Heart left ventricle (tissue), 16 donors: ENCODE data around the gene RTN1. TPM values are rescaled to one million over a fixed set of nuclear protein-coding genes. Genes with fewer than 3 reads are reported as not detected.

ENCODE experiments used
- ATAC-seq, 4 donors: fragments of 200-7000 bp; cut with Tn5 transposase; one replicate each; pipeline ENCODE4 v1.9.1; 2020 to 2022; ENCODE audit warnings: moderate library complexity in 4 of 4, mild to moderate bottlenecking in 3 of 4, moderate number of reproducible peaks in 1 of 4
- DNase-seq, 5 donors: peaks; one replicate each; pipeline ENCODE4 v3.0.0-alpha.2; 2020
- H3K27ac ChIP-seq, 12 donors: fragments of 200-600 bp; sonication (generic) in 4 of 12; one replicate each; pipeline versions ENCODE4 v1.5.0 to v1.8.0; 2016 to 2022; ENCODE audit warnings: mild to moderate bottlenecking in 2 of 12
- H3K27me3 ChIP-seq, 9 donors: fragments of 200-600 bp; sonication (generic) in 2 of 9; one replicate each; pipeline versions ENCODE4 v1.5.1 to v1.8.0; 2016 to 2022; ENCODE audit warnings: mild to moderate bottlenecking in 3 of 9
- H3K36me3 ChIP-seq, 9 donors: fragments of 200-600 bp; sonication (generic) in 2 of 9; one replicate each; pipeline versions ENCODE4 v1.5.0 to v1.8.0; 2018 to 2022; ENCODE audit warnings: mild to moderate bottlenecking in 2 of 9
- H3K4me1 ChIP-seq, 12 donors: fragments of 200-600 bp; sonication (generic) in 4 of 12; one replicate each; pipeline versions ENCODE4 v1.5.0 to v1.8.0; 2016 to 2022; ENCODE audit warnings: mild to moderate bottlenecking in 3 of 12
- H3K4me3 ChIP-seq, 12 donors: fragments of 200-600 bp; sonication (generic) in 4 of 12; one replicate each; pipeline versions ENCODE4 v1.5.0 to v1.8.0; 2017 to 2022; ENCODE audit warnings: mild to moderate bottlenecking in 9 of 12, moderate library complexity in 4 of 12
- H3K9me3 ChIP-seq, 12 donors: fragments of 200-600 bp; sonication (generic) in 4 of 12; one replicate each; pipeline versions ENCODE4 v1.5.0 to v1.8.0; 2016 to 2022; ENCODE audit warnings: mild to moderate bottlenecking in 1 of 12
- POLR2A ChIP-seq, 2 donors: fragments of 450-650 bp; IDR thresholded peaks; one replicate each; pipeline ENCODE4 v1.6.1; 2017; ENCODE audit warnings: antibody characterized with exemption in 2 of 2, mild to moderate bottlenecking in 2 of 2, moderate library complexity in 2 of 2
- WGBS, 4 donors: extraction: QIAGEN DNeasy Blood & Tissue Kit in 2 of 4; methylation state at CpG; one replicate each; pipeline versions ENCODE4 v1.1.5 to v1.1.7; 2013 to 2018; 5-methylcytosine and 5-hydroxymethylcytosine counted together
- intact Hi-C, 10 donors: fragments of 100-400 bp; cut with DNase I; formaldehyde crosslinking; loops; one replicate each; pipeline versions ENCODE4 v1.11.1 to v1.14.2; 2022
- polyA plus RNA-seq, 2 donors: library from polyadenylated mRNA; stranded (reverse); fragments of 200-250 nt; gene quantifications; one replicate each; pipeline ENCODE4 v1.2.3, GENCODE V29; 2013
- total RNA-seq, 9 donors: library from RNA; depleted of rRNA in 2 of 9; stranded (reverse); fragments of >200 nt in 2 of 9; fragmentation: NEBNext Ultra II Directional in 3 of 9; extraction: Animal tissue kit (Norgen Biotek cat#: 25700) in 3 of 9; gene quantifications; one replicate each; pipeline versions ENCODE4 v1.1.0 to v1.2.4, GENCODE V29; 2016 to 2023
- TF ChIP-seq, protein P1 (sequence below), 12 donors: fragments of 200-600 bp; sonication (generic) in 4 of 12; IDR thresholded peaks; one replicate each; pipeline versions ENCODE4 v1.5.0 to v1.8.0; 2018 to 2022; ENCODE audit warnings: antibody characterized with exemption in 12 of 12, mild to moderate bottlenecking in 5 of 12
- donor health status: ischemic (EF 13 %, LVEDD 7.1; RV severe dilation, severe dysfunction).
- donor health status: healthy with polysubstance abuse.
- donor health status: DM: no; HTN: yes; CAD: no.
- donor health status: DM: no; HTN: no; CAD: no.
- donor health status: ischemic (EF 25% LVEDD 6.9; RV normal size, moderate dysfunction).
- donor health status: ischemic (EF 25% LVEDD 5.7; RV mildly dilated, moderate dysfunction).
- donor health status: healthy.
- donor health status: DM: yes; HTN: yes; CAD: no.
- donor health status: ischemic (EF 35%, LVEDD 5.7; RV mildly dilated, moderate dysfunction).
- donor health status: nonischemic (EF 11% LVEDD 7.7; RV severe dilation, severe dysfunction).
- donor health status: DM: yes; HTN: yes; CAD: no.
- donor health status: PGD.
- donor health status: ischemic (EF 29% LVEDD 5.4; RV normal size, mild dysfunction).
- donor health status: nonischemic (EF 23%, LVEDD 6.1; RV moderate dilation, normal function).

RTN1 gene
- total and polyA plus RNA-seq, 11 donors, result 0.15 to 8.4 (median 0.90) TPM

DNA sequence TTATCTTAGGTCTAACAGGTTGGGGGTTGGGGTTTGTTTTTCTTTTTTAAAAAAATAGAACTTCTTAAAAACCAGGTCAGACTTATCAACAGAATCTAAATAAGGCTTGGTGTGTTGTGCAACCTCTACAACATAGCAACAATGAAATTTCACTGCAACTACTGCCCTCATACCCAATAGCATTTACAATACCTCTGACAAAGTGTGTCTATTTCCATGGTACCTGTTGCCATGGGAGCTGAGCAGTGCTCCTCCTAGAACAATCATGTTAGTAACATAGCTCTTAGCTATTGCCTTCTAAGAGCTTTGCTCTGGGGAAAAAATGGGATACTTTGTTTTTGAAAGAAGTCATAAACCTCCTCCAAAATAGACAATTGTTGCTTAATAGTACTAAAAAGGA lies 190.7 kb downstream of the RTN1 start:
- no peaks in the 10 kb centered on the region for H3K4me1 ChIP-seq
- DNase-seq (no peak), ATAC-seq (no peak)
- H3K9me3 ChIP-seq, result no peaks in the 10 kb centered on the region
- H3K27ac ChIP-seq, result no peak overlapping the region
- no peaks in the 10 kb centered on the region for H3K36me3 ChIP-seq
- TF ChIP-seq, protein P1, sequence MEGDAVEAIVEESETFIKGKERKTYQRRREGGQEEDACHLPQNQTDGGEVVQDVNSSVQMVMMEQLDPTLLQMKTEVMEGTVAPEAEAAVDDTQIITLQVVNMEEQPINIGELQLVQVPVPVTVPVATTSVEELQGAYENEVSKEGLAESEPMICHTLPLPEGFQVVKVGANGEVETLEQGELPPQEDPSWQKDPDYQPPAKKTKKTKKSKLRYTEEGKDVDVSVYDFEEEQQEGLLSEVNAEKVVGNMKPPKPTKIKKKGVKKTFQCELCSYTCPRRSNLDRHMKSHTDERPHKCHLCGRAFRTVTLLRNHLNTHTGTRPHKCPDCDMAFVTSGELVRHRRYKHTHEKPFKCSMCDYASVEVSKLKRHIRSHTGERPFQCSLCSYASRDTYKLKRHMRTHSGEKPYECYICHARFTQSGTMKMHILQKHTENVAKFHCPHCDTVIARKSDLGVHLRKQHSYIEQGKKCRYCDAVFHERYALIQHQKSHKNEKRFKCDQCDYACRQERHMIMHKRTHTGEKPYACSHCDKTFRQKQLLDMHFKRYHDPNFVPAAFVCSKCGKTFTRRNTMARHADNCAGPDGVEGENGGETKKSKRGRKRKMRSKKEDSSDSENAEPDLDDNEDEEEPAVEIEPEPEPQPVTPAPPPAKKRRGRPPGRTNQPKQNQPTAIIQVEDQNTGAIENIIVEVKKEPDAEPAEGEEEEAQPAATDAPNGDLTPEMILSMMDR (IDR thresholded peaks at IDR 0.05), result no peak
- no peak for TF ChIP-seq POLR2A (IDR thresholded peaks at IDR 0.05)
- intact Hi-C loops, result no loop called here
- H3K4me3 ChIP-seq, result no peak overlapping the region
- H3K27me3 ChIP-seq, result peaks cover 0 to 4% (median 0%) of the 10 kb centered on the region in 9 donors

DNA sequence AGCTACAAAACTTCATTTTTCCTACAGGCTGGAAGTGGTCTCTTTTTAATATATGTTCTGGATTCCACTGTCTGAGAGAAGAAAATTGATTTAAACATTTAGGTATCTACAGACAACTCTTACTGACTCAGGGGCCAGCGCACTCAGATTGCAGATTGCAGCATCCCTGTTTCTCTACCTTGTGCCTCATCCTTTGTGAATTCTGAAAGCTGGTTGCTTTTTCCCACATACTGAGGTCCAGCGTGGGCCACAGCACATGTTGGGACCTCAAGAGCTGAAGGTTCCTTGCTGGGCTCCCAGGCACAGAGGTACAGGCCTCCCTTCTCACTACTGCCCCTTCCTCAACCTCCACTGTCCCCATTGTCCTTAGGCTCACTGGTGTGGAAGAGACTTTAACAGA lies 192.2 kb downstream of the RTN1 start:
- Histone ChIP-seq H3K36me3 (no peaks in the 10 kb centered on the region), H3K27ac (no peak overlapping the region), H3K4me3 (no peak overlapping the region), H3K4me1 (no peaks in the 10 kb centered on the region), H3K9me3 (peaks cover 0 to 5% (median 0%) of the 10 kb centered on the region in 12 donors), H3K27me3 (peaks cover 0 to 4% (median 0%) of the 10 kb centered on the region in 9 donors)
- TF ChIP-seq, protein P1 (IDR thresholded peaks at IDR 0.05), result no peak
- ATAC-seq (no peak), DNase-seq (no peak)
- intact Hi-C loops, result no loop called here
- 78 to 91% (median 86%) methylated on average over 2 of the region's 2 CpGs for WGBS, 4 donors

DNA sequence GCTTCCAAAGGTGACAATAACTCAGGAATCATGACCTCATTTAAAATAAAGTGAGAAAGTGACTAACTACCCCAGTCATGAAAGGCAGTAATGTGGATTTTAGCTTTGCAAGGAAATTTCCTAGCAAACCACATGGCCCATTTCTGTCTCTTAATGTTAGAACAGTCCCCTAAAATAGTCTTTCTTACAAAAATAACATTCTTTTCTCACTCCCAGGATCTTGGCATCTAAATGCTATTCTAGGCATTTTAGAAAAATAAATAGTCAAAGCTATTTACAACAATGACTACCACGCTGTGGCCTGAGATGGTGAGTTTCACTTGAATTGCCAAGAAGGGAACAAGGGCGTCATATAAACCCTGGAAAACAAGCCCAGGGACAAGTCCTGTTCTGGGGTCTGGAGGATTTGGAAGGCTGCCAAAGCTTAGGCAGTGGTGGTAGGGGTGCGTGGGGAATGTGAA lies 192.8 kb downstream of the RTN1 start:
- intact Hi-C loops, result no loop called here
- H3K36me3 ChIP-seq, result no peaks in the 10 kb centered on the region
- no peak overlapping the region for H3K4me3 ChIP-seq
- no peak overlapping the region for H3K27ac ChIP-seq
- peaks cover 0 to 1% (median 0%) of the 10 kb centered on the region in 9 donors for H3K27me3 ChIP-seq
- no peaks in the 10 kb centered on the region for H3K4me1 ChIP-seq
- peaks cover 0 to 9% (median 0%) of the 10 kb centered on the region in 12 donors for H3K9me3 ChIP-seq
- DNase-seq, result no peak
- no peak for ATAC-seq
- TF ChIP-seq POLR2A (IDR thresholded peaks at IDR 0.05), result no peak
- TF ChIP-seq, protein P1 (IDR thresholded peaks at IDR 0.05), result no peak
- WGBS, 4 donors, result 66 to 81% (median 72%) methylated on average over 3 of the region's 3 CpGs

DNA sequence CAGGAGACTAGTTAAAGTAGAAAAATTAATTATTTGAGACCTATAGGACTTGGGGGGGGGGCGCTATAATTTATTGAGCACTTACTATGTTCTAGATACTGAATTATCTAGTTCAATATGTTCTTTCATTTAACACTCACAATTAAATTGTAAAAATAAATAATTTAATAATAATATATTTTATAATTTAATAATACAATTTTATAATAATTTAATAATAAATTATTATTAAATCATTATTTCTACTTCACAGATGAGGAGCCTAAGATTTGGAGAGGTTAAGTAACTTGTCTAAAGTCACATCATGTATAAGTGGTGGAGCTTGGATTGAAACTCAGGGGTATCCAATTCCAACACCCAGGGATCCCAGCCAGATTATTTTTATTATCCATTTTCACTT lies 195.2 kb downstream of the RTN1 start:
- peaks cover 0 to 9% (median 0%) of the 10 kb centered on the region in 12 donors for H3K9me3 ChIP-seq
- WGBS, 4 donors, result 77 to 88% (median 85%) methylated on average over 1 of the region's 1 CpG
- no peaks in the 10 kb centered on the region for H3K27me3 ChIP-seq
- no peak for ATAC-seq
- no peak overlapping the region for H3K27ac ChIP-seq
- H3K4me1 ChIP-seq, result no peaks in the 10 kb centered on the region
- DNase-seq, result no peak
- intact Hi-C loops, result no loop called here
- no peak for TF ChIP-seq POLR2A (IDR thresholded peaks at IDR 0.05)
- TF ChIP-seq, protein P1 (IDR thresholded peaks at IDR 0.05), result no peak
- H3K36me3 ChIP-seq, result no peaks in the 10 kb centered on the region
- H3K4me3 ChIP-seq, result no peak overlapping the region
